ENCODE measurements around the gene ANKRD6.

DNA sequence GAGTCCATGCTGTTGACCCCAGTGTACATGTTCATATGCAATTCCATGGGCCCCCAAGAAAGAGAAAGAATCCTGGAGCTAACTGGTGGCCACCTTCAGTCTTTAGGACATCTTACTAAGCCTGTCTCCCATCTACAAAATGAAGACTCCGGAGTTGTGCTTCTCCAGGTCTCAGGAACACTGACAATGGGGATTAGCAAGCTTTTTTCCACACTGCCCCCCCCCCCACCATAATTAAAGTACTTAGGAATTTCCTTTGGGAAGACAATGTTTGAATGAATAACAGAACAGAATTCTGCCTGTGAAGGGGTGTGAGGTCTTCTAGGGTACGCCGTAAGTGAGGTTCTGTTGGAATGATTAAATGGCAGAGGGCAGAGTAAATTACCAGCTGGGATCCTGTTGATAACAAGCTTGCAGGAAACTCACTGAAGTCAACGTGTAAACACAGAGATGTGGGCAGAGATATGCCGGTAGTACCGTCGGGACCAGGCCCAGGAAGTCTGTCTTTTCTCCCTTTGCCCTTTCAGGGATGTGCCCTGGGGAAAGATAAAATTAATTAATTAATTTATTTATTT lies 63.1 kb downstream of the ANKRD6 start:
- TF ChIP-seq CTCF (IDR thresholded peaks at IDR 0.05) (no peak), POLR2A (IDR thresholded peaks at IDR 0.05) (no peak)
